ENCODE measurements around the gene ATP11A. TPM values are rescaled to one million over a fixed set of nuclear protein-coding genes. Genes with fewer than 3 reads are reported as not detected.

The ATP11A gene
- total and polyA plus RNA-seq, 2 experiments from 2014 or later, result 12.3 to 52.6 TPM

DNA sequence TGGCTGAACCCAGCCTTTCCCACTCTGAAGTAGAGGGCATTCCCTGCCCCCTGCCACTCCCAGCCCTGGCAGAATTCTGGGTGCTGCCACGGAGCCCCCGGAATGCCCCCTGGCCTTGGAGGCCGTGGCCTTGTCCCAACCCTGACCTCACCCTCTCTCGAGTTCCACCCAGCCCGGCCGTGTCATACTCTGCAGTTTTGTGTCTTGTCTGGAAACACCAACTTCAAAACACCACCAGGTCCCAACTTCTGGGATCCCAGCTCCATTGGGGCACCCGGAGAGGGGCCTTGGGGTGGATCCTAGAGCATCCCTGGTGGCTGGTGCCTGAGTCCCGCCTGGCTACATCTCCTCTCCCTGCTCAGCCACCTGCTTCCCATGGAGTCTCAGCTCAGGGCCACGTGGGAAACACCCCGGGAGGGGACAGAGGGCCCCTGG, 197.7 kb downstream of the ATP11A start:
- no peak overlapping the region for H3K4me3 Mint-ChIP-seq

DNA sequence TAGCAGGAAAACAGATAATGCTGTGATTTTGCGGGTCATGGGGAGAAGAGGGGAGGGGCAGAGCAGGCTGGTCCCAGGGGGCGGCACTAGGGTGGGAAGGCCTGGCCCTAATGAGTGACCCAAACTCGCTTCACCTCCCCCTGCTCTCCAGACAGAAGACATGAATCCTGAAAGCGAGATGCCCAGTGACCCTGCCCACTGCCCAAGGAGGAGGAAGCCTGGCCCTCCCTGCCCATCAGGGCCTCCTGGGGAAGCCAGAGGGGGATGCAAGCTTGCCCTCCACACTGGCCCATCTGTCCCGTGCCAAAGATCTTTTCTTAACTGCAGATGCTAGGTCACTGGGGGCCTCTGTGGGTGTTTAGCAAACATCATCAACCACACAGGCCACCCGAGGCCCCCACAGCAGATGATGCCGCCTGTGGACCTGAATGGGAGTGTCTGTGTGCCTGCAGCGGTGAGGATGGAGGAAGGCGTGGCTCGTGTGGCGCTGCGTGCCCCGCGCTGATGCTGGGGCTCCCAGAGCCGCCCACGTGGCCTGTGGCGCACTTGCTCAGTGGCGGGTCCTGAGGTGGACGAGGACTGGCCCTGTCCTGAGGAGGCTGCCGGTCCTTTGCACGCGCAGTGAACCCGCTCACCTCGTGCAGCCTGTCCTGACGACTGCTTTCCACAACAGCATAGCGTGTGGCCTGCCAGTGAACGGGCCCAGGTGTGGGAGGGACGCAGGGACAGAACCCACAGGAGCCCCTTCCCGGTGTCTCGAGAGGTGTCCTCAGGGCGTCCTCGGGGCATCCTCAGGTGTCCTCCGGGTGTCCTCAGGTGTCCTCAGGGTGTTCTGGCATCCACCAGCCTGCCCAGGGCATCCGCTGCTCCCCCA, 198.6 kb downstream of the ATP11A start:
- H3K36me3 ChIP-seq (ENCODE audit: insufficient read depth), result no peaks in the 10 kb centered on the region
- ATAC-seq, result no peak

More for the DNA sequence above, 197.7 kb downstream of the ATP11A start:
- H3K36me3 Mint-ChIP-seq (ENCODE audit: low read depth), result peaks cover 3% of the 10 kb centered on the region; the same call in 1 of the 3 replicates
- Histone ChIP-seq H3K79me2 (replicated peaks; ENCODE audit: insufficient read depth) (no peaks in the 10 kb centered on the region), H4K20me1 (replicated peaks; ENCODE audit: insufficient read depth) (no peaks in the 10 kb centered on the region), H3F3A (replicated peaks; ENCODE audit: low read depth) (peaks cover 22% of the 10 kb centered on the region), H3K27me3 (ENCODE audit: insufficient read depth) (peaks cover 9% of the 10 kb centered on the region; the same call in 1 of the 2 replicates), H2AFZ (no peak overlapping the region), H3K4me1 (ENCODE audit: insufficient read depth) (peaks cover 15% of the 10 kb centered on the region), H3K4me3 (no peak overlapping the region), H3K4me2 (no peak overlapping the region), H3K36me3 (ENCODE audit: insufficient read depth) (no peaks in the 10 kb centered on the region), H3K9me2 (ENCODE audit: insufficient read depth) (no peaks in the 10 kb centered on the region), H3K27ac (ENCODE audit: low read depth) (no peak overlapping the region)
- peaks cover 34% of the 10 kb centered on the region for H3K27me3 Mint-ChIP-seq (ENCODE audit: insufficient read depth, low read depth, poor library complexity)
- no peaks in the 10 kb centered on the region for H3K9me3 Mint-ChIP-seq
- peaks cover 30% of the 10 kb centered on the region for H3K4me1 Mint-ChIP-seq
- H3K27ac Mint-ChIP-seq, result no peak overlapping the region
- ATAC-seq (no peak), DNase-seq (ENCODE audit: low spot score) (no peak)
- TF ChIP-seq STAT1 (IDR thresholded peaks at IDR 0.05; ENCODE audit: unreplicated experiment) (no peak), POLR2AphosphoS5 (IDR thresholded peaks at IDR 0.05; ENCODE audit: low read depth) (no peak)
- TF ChIP-seq, protein P1, sequence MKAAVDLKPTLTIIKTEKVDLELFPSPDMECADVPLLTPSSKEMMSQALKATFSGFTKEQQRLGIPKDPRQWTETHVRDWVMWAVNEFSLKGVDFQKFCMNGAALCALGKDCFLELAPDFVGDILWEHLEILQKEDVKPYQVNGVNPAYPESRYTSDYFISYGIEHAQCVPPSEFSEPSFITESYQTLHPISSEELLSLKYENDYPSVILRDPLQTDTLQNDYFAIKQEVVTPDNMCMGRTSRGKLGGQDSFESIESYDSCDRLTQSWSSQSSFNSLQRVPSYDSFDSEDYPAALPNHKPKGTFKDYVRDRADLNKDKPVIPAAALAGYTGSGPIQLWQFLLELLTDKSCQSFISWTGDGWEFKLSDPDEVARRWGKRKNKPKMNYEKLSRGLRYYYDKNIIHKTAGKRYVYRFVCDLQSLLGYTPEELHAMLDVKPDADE (IDR thresholded peaks at IDR 0.05), result no peak
- TF ChIP-seq, protein P2, sequence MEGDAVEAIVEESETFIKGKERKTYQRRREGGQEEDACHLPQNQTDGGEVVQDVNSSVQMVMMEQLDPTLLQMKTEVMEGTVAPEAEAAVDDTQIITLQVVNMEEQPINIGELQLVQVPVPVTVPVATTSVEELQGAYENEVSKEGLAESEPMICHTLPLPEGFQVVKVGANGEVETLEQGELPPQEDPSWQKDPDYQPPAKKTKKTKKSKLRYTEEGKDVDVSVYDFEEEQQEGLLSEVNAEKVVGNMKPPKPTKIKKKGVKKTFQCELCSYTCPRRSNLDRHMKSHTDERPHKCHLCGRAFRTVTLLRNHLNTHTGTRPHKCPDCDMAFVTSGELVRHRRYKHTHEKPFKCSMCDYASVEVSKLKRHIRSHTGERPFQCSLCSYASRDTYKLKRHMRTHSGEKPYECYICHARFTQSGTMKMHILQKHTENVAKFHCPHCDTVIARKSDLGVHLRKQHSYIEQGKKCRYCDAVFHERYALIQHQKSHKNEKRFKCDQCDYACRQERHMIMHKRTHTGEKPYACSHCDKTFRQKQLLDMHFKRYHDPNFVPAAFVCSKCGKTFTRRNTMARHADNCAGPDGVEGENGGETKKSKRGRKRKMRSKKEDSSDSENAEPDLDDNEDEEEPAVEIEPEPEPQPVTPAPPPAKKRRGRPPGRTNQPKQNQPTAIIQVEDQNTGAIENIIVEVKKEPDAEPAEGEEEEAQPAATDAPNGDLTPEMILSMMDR (conservative IDR thresholded peaks at IDR 0.05; ENCODE audit: low read depth in 2 of 2), result no peak

More for the DNA sequence above, 198.6 kb downstream of the ATP11A start:
- Histone ChIP-seq H3K27me3 (ENCODE audit: insufficient read depth) (peaks cover 10% of the 10 kb centered on the region; the same call in 1 of the 2 replicates), H3K4me3 (no peak overlapping the region), H3K27ac (ENCODE audit: low read depth) (no peak overlapping the region), H3K9me2 (ENCODE audit: insufficient read depth) (no peaks in the 10 kb centered on the region), H3F3A (replicated peaks; ENCODE audit: low read depth) (peaks cover 29% of the 10 kb centered on the region), H2AFZ (no peak overlapping the region), H3K79me2 (replicated peaks; ENCODE audit: insufficient read depth) (no peaks in the 10 kb centered on the region), H3K4me1 (ENCODE audit: insufficient read depth) (peaks cover 24% of the 10 kb centered on the region), H4K20me1 (replicated peaks; ENCODE audit: insufficient read depth) (no peaks in the 10 kb centered on the region), H3K4me2 (no peak overlapping the region)
- no peak for TF ChIP-seq JUNB (IDR thresholded peaks at IDR 0.05; ENCODE audit: unreplicated experiment)
- no peak for TF ChIP-seq NANOG (IDR thresholded peaks at IDR 0.05; ENCODE audit: borderline replicate concordance)
- Mint-ChIP-seq H3K9me3 (no peaks in the 10 kb centered on the region), H3K27me3 (ENCODE audit: insufficient read depth, low read depth, poor library complexity) (peaks cover 35% of the 10 kb centered on the region), H3K27ac (no peak overlapping the region), H3K36me3 (ENCODE audit: low read depth) (peaks cover 3% of the 10 kb centered on the region; the same call in 1 of the 3 replicates), H3K4me1 (peaks cover 39% of the 10 kb centered on the region), H3K4me3 (no peak overlapping the region)
- no peak for DNase-seq (ENCODE audit: low spot score)

Data from GM23338 (cell line).